NCI-H345 treated with DMSO at 0.1 percent for 48 hours (cell line): ENCODE measurements around the gene MORN1.

ENCODE experiments used
- DNase-seq: peaks from one replicate; lab custom pipeline; 2025; ENCODE audit not compliant: unreplicated experiment; lab: John Stamatoyannopoulos, UW

MORN1 gene

DNA sequence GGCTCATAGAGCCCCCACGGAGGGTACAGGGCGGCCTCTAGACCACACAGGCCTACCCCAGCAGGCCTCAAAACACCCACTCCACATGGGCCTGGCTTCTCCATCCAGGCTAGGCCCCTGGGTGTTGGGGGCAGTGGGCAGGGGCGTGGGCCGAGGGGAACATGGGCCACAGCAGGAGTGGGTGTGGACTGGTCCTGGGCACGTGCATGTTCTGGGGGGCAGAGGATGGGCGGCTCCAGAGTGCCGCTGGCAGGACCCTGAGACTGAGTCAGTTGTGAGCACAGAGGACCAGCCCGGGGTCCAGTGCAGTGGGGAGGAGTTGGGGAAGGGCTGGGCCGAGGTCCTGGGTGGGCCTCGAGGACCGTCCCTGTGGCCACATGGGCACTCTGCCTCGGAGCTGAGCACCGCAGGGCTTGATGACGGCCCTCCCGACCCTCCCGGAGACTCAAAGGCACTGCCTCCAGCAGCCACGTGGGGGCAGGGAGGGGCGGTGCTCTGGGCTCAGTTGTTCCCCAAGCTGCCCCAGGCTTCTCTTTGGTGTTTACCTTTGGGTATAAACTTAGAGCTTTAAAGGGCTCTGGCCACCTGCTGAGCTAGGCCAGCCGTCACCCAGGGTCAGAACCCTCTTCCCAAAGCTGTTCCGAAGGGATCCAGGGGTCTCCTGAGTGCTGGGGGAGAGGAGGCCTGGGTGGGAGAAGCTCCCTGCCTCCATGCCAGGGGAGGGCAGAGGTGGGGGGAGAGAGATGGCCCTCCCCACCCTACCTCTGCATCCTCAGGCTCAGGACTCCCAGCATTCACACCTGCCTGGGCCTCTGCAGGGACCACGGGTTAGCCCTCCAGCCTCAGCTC, 79.9 kb downstream of the MORN1 start:
- DNase-seq: peak; percentile 26

DNA sequence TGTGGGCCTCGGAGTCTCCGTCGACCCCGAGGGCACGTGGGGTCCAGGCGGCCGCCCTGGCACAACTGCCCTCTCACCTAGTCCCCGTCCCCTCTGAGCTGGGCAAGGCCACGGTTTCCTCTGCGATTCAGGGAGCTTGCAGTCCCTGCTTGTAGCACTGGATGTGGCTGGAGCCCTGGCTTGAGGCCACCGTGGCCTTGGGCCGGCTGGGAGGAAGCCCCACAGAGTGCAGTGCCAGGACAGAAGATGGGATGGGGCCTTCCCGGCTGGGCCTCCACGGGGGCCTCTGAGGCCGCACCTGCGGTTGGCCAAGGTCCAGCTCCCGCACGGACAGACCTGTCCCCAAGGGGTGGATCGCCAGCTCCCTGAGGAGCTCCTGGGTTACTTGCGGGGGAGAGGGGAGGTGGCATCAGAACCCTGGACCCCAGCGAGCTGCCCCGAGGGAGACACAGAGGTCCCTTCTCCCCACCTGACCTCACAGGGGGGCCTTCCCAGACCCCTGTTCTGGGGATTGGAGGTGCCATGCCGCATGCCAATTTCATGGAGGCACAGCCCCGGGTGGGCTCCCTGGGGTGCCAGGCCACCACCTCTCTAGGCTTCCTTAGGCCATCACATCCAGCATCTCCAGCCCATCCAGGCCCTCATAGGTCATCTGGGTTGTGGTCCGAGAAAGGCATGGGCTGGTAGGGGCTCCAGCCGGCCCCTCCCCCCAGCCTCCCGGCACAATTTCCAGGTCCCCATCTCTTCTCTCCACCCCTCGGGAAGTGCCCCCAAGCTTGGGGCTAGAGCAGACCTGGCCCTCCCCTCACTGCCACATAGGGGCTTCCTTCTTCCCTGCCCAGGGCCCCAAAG, 80.8 kb downstream of the MORN1 start:
- no peak for DNase-seq

DNA sequence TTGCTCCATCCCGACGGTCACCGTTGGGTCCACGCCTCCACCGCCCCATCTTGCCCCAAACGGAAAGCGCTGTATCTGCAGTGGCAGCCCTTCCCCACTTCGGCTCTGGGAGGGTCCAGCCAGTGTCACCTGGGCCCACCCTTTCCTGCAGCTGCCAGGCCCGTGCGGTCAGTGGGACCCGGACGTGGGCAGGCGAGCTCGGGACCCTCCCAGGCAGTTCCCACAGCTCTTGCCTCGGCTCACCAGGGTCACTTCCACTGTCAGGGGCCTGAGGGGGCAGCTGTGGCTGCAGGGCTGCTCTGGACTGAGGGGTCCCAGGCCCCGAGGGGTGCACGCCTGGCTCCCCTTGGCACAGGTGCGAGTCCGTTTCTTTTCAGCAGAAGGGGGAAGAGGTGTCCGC, 82.5 kb downstream of the MORN1 start:
- no peak for DNase-seq

DNA sequence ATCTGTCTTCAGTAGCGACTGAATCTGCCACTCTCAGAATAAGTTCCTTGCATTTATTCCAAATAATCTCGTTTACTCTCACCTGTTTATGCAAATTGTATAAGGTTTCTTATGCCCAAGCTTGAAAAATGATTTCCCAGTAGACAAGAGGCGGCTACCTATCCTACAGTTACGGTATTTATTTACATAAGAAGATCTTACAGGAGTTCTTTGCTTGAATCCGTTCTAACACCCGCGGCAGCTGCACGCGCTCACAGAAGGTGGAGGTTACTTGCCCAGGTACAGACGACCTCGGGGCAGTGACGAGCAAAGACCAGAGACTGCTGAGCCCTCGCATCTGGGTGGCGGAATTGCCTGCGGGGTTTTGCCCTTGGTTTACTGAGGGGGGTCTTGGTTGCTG, 83.4 kb downstream of the MORN1 start:
- DNase-seq: no peak

DNA sequence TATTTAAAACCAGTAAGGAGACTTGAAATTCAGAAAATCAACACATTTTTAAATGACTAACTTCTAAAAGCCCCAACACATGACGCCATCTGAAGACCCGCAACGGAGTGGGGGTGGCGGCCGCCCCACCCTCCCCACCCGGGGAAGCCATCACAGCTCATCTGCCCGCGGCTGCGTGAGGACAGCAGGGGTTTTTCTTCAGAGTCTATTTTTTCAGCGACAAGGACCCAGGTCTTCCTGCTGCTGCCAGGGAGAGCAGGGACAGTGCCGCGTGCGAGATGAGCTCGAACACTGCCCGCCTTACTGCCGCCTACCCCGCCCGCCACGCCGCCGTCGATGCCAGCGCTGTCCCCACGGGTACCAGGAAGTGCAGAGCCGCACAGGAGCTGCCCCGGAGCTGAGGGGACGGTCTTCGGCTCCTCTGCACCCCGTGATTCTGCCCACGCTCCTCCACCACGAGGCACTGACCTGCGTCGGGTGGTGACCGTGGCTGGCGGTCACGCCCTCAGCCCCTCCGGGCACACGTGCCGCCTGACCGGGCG, 84.2 kb downstream of the MORN1 start:
- DNase-seq: no peak

DNA sequence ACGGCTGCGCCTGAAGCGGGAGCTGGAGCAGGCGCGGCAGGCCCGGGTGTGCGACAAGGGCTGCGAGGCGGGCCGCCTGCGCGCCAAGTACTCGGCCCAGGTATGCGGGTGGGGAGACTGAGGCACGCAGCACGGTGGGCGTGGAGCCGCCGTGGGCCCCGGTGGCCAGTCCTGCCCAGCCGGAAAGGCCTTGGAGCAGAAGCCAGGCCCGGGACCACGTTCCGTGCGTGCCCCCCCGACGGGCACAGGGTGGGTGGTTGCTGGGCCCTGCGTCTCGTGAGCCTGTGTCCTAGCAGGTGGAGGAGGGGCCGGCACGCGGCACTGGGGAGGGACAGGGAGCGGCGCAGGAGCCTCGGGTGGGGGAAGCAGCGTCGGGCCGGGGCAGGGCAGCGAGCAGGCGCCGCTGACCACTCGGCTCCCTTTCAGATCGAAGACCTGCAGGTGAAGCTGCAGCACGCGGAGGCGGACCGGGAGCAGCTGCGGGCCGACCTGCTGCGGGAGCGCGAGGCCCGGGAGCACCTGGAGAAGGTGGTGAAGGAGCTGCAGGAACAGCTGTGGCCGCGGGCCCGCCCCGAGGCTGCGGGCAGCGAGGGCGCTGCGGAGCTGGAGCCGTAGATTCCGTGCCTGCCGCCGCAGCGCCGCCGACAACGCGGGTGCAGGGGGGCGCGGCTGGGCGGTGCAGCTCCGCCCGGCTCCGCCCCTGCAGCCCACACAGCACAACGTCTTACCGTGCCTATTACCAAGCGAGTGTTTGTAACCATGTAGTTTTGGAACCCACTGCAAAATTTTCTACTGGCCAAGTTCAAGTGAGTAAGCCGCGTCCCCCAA, 85.0 kb downstream of the MORN1 start:
- no peak for DNase-seq

DNA sequence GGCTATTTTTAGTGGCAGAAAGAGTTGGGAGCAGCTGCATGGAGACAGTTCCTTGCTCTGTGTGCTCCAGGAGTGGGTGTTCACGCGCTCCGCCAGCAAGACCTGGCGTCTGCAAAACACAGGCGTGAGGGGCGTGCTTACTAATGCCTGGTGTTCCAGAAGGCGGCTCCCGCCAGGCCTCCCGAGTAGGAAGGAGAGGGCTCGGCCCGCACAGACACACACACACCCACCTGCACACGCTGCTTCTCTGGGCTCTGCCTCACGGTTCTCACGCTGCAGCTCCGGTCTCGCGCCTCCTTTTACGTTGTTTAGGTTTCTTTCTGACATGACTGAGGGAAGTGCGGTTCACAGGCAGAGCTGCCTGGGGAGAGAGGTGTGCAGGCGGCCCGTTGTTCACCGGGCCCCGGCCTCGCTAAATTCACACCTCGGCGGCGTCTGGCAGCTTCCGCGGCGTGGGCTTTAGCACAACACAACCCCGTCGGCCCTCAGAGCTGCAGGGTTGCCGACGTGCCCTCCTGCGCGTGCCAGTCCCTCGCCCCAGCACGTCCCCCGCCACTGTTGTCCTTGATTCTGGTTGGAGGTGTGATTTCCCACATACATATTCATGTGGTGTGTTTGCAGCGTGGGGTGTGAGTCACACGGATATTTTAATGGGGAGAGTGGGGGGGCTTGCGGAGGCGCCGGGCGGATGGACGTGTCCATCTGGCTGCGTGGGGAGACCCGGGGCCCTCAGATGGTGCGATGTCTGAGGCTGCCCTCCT, 86.3 kb downstream of the MORN1 start:
- DNase-seq: no peak

DNA sequence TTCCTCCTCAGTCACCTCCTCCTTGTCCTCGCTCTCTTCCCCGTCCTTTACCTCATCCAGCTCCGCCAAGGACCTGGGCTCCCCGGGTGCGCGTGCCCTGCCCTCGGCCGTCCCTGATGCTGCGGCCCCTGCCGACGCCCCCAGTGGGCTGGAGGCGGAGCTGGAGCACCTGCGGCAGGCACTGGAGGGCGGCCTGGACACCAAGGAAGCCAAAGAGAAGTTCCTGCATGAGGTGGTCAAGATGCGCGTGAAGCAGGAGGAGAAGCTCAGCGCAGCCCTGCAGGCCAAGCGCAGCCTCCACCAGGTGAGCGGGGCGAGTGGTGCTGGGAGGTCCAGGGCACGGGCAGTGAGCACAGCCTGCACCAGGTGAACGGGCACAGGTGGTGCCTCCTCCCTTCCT, 87.1 kb downstream of the MORN1 start:
- DNase-seq: no peak

DNA sequence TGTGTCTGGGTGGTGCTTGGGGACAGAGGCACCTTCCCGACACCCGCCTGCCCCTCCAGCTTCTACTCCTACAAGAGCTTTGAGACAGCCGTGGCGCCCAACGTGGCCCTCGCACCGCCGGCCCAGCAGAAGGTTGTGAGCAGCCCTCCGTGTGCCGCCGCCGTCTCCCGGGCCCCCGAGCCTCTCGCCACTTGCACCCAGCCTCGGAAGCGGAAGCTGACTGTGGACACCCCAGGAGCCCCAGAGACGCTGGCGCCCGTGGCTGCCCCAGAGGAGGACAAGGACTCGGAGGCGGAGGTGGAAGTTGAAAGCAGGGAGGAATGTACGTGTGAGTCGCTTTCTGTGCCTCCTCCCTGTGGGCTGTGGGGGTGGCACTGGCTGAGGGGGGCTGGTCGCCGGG, 87.6 kb downstream of the MORN1 start:
- no peak for DNase-seq

DNA sequence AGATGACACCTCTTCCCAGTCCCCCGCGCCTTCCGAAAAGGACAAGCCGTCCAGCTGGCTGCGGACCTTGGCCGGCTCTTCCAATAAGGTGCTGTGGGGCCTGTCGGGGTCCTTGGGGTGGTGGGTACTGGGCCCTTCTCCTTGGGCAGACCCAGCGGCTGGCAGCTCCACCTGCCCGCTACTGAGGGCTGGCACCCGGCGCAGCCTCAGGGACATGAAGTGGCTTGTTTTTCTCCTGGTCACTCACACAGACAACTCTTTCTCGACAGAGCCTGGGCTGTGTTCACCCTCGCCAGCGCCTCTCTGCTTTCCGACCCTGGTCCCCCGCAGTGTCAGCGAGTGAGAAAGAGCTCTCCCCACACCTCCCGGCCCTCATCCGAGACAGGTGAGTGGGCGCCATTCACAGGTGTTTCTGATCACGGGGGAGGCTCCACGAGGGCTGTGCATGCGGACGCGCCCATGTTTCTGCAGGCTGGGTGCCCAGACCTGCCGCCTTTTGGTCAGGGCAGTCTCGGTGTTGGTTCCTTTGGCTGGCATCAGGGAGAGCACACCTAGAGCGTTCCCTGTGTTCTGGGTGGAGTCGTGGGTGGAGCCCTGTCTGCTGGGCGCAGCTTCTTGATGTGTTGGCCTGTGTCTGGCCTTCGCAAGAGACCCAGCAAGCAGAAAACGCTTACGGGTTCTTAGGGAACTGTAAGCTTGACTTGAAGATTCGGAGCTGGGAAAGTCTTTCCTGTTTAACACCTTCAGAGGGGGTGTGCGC, 88.2 kb downstream of the MORN1 start:
- DNase-seq: no peak

DNA sequence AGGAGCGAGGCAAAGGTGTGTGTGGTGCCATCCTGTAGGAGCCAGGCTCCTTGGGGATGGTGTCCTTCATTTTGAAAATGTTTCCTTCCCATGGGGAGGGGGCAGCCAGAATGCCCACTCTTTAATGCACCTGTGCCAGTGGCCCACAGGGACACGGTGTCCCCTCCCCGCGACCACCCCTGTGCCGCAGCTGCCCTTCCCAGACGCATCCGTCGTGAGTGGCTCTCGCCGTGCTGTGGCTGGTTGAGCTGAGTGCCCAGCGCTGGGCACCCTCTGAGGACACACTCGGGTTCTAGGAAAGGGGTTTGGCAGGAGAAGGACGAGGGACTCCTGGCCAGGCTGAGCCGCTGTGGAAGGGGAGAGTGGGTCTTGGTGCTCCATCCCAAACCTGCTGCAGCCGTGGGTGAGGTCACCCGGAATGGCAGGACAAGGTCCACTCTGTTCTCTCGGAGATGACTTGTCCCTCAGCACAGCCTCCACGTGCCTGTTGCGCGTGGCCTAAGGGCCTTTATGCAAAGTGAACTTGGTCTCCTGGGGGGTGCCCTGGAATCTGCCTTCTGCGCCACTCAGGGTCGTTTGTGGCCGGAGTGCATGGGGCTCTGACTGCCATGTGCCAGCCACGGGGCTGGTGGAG, 88.9 kb downstream of the MORN1 start:
- DNase-seq: no peak

DNA sequence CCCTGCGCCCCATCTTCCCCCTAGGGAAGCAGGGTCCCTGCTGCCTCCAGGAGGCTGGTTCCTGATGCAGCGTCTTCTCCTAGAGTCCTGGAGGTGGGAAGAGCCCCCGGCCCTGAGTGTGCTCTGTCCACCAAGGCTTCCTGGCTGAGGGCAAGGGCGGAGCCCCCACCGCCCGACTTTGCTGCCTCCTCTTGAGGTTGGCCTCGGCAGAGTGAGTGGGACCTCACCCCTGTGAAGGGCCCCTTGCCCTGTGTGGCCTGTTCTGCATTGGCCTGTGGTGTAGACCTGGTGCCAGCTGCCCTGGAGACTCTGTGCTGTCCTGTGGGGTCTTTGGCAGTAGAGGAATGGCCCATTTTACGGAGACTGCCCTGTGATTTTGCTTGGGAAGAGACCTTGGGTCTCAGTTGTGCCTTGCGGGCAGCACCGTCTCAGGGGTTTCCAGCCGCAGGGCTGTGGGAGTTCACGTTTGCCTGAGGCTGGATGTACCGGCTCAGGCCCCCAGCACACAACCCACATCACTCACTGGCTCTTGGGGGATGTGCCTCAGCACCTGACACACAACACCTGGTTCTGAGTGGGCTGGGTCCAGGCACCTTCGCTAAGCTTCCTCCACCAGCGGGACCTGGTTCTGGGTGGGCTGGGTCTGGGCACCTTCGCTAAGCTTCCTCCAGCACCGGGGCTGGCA, 89.6 kb downstream of the MORN1 start:
- DNase-seq: no peak

DNA sequence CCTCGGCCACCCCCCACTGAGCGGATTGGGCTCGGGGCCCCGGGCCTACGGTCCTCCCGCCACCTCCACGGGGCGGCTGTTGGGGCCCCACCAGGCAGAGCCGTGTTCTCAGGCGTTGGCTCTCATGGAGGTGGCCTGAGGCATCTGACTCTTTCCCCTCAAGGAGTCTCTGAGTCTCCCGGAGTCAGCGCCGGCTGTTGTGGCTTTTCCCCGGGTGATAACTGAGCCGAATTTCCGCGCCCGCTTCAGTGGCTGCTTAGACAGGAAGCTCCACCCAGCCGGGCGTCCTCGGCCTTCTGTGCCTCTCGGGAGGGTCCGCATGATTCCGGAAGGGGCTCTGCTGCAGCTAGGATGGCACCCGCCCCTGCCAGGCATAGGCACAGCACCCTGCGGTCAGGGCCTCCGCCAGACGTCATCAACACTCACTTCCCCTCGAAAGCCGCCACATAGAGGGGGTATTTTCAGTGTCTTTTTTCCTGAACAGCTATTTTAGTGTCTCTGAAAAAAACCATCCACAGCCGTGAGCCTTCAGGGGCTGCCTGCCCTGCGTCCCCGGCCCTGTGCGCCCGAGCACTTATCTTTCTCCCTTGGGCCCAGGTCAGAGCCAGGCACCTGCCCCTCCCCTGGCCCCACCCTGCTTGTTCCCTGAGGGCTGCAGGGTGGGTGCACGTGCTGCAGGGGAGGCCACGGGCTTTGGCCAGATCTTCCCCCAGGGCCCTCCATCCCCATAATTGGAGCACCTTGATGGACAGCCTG, 90.3 kb downstream of the MORN1 start:
- no peak for DNase-seq

DNA sequence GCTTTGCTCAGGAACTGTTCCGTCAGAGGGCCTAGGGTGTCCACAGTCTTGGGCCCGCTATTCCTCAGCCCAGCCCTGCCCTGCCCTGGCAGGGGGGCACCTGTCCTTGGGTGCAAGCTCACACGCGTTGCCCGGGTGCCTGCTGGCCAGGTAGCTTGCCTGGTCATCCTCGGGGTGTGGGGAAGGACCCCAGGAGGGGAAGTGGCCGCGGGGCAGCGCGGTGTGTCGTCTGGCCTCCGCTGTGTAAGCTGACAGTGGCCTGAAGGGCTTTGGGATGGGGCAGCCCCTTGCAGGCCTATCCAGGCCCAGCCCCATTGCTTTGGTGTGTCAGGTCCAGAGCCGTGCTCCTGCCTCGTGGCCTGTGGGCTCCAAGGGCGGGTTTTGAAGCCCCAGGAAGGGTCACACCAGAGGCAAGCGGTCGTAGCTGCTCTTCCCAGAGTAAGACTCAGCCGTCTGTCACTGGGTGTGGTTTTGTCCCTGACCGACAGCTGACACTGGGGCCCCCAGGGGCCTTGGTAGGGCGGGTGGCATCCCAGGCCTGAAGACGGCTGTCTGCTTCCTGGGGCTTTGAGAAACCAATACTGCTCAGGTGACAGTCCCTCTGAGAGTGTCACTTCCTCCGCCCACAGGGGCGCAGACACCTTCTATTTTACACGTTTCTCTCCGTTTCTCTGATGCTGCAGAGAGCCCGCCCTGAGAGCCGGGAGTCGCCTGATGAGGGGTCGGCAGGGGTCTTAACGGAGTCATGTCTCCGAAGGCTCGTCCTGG, 91.2 kb downstream of the MORN1 start:
- no peak for DNase-seq

DNA sequence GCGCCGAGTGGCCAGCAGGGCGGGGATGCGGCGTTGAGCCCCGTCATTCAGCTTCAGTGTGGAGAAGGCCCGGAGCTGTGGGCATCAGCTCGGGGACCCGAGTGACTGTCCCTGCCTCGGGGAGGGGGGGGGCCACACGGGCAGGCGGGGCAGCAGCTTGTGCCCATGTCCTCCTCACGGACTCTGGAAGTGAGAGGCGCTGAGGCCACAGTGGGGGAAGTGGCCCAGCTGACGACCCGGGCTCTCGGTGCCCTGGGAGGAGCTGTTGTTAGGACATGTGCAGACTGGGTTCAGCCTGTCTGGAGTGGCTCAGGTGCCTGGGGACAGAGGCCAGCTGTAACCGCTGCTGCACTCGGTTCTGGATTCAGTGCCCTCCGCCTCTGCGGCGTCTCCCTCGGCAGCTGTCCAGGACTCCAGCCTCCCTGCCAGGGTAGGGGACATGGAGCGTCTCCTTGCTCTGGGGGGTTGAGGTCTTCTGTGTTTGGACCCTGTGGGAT, 92.2 kb downstream of the MORN1 start:
- DNase-seq: no peak

DNA sequence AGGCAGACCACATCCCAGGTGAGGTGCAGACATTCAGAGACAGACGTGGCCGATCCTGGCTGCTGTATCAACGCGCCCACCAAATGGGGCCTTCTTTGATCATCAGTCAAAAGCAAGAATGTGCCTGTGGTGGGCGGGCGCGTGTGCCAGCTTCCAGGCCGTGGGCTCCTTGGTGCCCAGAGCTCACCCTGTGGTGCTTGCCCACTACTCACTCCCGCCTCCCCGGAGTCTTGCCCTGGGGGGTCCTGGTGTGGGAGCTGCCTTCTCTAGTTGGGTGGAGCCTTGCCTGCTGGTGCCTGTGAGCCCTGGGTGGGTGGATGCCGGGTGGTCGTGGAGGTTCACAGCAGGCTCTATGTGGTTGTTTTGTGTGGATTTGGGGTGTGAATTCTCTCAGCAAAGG, 92.7 kb downstream of the MORN1 start:
- DNase-seq: no peak
